ENCODE results near the gene ASTN1.

The ASTN1 gene

GRCh38 chr1:177142791-177143271 is 21.7 kb downstream of the ASTN1 start:
- ChIA-PET POLR2A (no interaction called here), CTCF (no interaction called here)
- no peak for DNase-seq (ENCODE audit: extremely low spot score)
- TF ChIP-seq PKNOX1 (IDR thresholded peaks at IDR 0.05): peak; percentile 92
- no peak for TF ChIP-seq LEF1 (IDR thresholded peaks at IDR 0.05; ENCODE audit: borderline replicate concordance)
- TF ChIP-seq ZNF384 (IDR thresholded peaks at IDR 0.05): peak; percentile 33; the same call in 1 of the 2 replicates

DNA sequence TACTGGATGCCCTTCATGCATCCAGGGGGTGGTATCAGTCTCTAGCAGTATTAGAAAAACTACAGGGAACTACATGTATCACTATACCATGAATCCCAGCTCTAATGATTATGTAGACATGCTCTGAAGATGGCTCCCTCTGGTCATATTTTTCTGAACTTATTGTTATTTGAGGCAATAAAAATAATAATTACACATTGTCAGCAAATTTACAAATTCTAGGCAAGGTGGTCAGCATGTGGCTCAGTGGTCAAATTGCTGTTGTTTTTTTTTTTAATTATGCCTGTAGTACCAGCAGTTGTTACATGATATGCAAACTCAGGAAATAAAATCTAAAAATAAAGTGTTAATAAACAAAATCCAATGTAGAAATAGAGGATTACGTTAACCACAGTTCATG is 22.5 kb downstream of the ASTN1 start:
- CTCF ChIA-PET: no interaction called here
- no peak for TF ChIP-seq L3MBTL2 (conservative IDR thresholded peaks at IDR 0.05)
- TF ChIP-seq TARDBP (IDR thresholded peaks at IDR 0.05): no peak
- TF ChIP-seq ZNF384 (IDR thresholded peaks at IDR 0.05): no peak
- TF ChIP-seq SP1 (IDR thresholded peaks at IDR 0.05): no peak
- TF ChIP-seq CTBP1 (IDR thresholded peaks at IDR 0.05; ENCODE audit: borderline replicate concordance): no peak
- TF ChIP-seq FOXM1 (IDR thresholded peaks at IDR 0.05; ENCODE audit: borderline replicate concordance): no peak
- no peak for TF ChIP-seq PKNOX1 (IDR thresholded peaks at IDR 0.05)
- TF ChIP-seq NFRKB (IDR thresholded peaks at IDR 0.05): no peak
- no peak for TF ChIP-seq ARNT (IDR thresholded peaks at IDR 0.05)
- TF ChIP-seq ELF4 (IDR thresholded peaks at IDR 0.05): no peak
- no peak for TF ChIP-seq HDGF (IDR thresholded peaks at IDR 0.05; ENCODE audit: borderline replicate concordance)
- no peak for TF ChIP-seq FOXA1 (IDR thresholded peaks at IDR 0.05)
- no peak for TF ChIP-seq LEF1 (IDR thresholded peaks at IDR 0.05; ENCODE audit: borderline replicate concordance)
- DNase-seq (ENCODE audit: extremely low spot score): no peak
- POLR2A ChIA-PET: no interaction called here

DNA sequence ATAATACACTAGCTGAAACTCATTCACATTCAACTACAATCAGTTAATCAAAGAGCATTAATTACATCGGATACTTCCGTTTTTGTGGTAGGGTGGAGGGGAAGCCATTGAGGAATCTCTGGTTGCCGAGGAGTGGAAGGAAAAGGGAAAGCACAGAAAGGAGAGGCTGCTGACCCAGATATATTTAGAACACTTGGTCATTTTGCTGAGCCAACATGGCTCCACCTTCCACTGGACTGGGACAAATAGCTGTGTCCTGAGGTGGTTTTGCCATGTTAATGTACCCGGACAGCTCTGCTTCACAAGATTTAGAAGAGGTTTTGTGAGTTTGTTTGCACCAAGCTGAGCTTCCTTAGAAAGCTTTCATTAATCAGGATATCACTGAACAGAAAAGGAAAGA is 26.2 kb downstream of the ASTN1 start:
- TF ChIP-seq TARDBP (IDR thresholded peaks at IDR 0.05) (no peak), FOXM1 (IDR thresholded peaks at IDR 0.05; ENCODE audit: borderline replicate concordance) (no peak), CTBP1 (IDR thresholded peaks at IDR 0.05; ENCODE audit: borderline replicate concordance) (no peak), HDGF (IDR thresholded peaks at IDR 0.05; ENCODE audit: borderline replicate concordance) (no peak), LEF1 (IDR thresholded peaks at IDR 0.05; ENCODE audit: borderline replicate concordance) (no peak), FOXK2 (IDR thresholded peaks at IDR 0.05) (no peak)
- DNase-seq (ENCODE audit: extremely low spot score): no peak
- ChIA-PET CTCF (no interaction called here), POLR2A (no interaction called here)

DNA sequence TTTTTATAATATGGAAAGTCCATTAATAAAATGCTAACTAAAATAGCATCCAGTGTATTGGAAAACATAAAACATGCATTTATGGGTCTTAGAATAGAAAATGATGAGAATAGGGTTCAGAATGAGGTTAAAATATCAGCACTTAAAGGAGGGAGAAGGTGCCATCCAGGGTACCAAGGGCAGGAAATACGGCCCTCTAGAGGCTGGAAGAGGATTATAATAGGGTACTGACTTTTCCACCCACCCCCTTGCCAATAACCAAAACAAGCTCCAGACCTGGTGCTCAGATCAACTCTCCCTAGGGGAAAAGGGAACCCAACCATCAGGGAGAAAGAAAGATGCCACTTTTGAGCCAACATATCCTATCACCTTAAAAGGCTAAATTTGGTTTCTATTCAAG is 26.7 kb downstream of the ASTN1 start:
- CTCF ChIA-PET: no interaction called here
- no peak for DNase-seq (ENCODE audit: extremely low spot score)
- no peak for TF ChIP-seq FOXA1 (IDR thresholded peaks at IDR 0.05)
- TF ChIP-seq BHLHE40 (IDR thresholded peaks at IDR 0.05; ENCODE audit: borderline replicate concordance): no peak
- POLR2A ChIA-PET: no interaction called here

DNA sequence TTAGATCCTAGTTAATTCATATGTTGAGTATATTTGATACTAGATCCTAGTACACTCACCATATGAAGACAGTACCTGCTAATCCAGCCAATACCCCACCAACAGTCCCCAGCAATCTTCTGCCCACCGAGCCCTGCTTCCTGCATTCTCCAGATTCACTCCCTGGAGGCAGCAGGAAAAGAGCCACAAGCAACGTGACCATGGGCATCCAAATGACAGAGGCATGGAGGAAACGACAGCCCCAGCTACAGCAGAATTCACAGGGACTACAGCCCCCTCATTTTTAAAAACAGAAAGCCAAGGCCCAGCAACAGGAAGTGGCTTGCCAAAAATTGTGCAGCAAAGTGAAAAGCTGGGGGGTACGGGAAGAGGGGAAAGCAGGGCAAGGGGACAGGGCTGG is 29.3 kb downstream of the ASTN1 start:
- CTCF ChIA-PET: interaction anchor here (0.9 kb wide), 1 partner anchor 123 kb away, joined by 3 read pairs; no protein-coding TSS in a partner anchor
- POLR2A ChIA-PET: no interaction called here
- no peak for DNase-seq (ENCODE audit: extremely low spot score)
- TF ChIP-seq SUZ12 (IDR thresholded peaks at IDR 0.05) (no peak), FOXK2 (IDR thresholded peaks at IDR 0.05) (no peak), NFRKB (IDR thresholded peaks at IDR 0.05) (no peak), TARDBP (IDR thresholded peaks at IDR 0.05) (no peak)

DNA sequence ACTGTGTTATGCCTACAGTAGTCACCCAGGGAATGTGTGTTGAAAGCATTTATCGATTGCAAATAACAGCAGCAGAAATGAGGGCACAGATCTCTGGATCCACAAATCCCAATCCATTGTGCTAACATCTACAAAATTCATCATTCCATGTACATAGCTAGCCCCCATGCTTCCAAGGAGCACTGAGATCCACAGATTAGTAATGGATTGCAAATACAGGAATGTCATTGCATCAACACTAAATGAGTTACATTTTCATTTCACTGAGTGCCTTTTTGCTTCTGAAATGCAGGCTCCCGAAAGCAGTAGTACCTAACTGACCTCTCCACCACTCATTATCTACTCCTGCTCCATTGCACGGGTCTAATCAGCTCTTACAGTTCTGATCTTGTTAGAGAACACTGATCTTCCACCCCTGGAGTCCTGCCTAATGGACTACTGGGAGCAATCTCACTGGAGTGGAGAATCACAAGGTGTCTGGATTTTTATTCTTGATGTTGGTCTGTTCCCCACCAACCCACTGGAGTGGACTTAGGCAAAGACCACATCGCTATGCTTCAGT is 30.5 kb downstream of the ASTN1 start:
- no peak for DNase-seq (ENCODE audit: extremely low spot score)
- ChIA-PET CTCF (no interaction called here), POLR2A (no interaction called here)
- no peak for TF ChIP-seq BHLHE40 (IDR thresholded peaks at IDR 0.05; ENCODE audit: borderline replicate concordance)
- no peak for TF ChIP-seq NFRKB (IDR thresholded peaks at IDR 0.05)
- TF ChIP-seq ELF4 (IDR thresholded peaks at IDR 0.05): no peak
- TF ChIP-seq SP1 (IDR thresholded peaks at IDR 0.05): no peak
- no peak for TF ChIP-seq SUZ12 (IDR thresholded peaks at IDR 0.05)
- no peak for TF ChIP-seq ZNF384 (IDR thresholded peaks at IDR 0.05)
- TF ChIP-seq FOXM1 (IDR thresholded peaks at IDR 0.05; ENCODE audit: borderline replicate concordance): no peak
- no peak for TF ChIP-seq HDGF (IDR thresholded peaks at IDR 0.05; ENCODE audit: borderline replicate concordance)
- no peak for TF ChIP-seq LEF1 (IDR thresholded peaks at IDR 0.05; ENCODE audit: borderline replicate concordance)
- TF ChIP-seq FOXA1 (IDR thresholded peaks at IDR 0.05): no peak
- TF ChIP-seq CTBP1 (IDR thresholded peaks at IDR 0.05; ENCODE audit: borderline replicate concordance): no peak

DNA sequence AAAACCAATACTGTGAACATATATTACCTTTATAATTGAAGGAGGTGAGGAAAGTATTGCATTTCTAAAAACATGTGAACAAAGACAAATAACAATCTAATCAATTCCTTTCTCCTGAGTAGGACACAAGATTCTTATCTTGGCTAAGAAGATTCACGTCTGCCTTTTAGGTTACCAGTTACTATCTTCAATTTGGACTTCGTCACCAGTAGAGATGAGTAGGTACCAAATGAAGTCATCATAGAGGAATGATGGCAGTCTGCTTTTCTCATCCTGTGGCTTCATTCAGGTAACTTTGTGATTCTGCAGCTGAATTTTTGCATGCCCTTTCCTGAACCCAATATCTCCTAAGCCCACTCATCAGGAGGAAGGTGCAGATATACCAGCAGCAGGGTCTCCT is 32.4 kb downstream of the ASTN1 start:
- CTCF ChIA-PET: no interaction called here
- no peak for DNase-seq (ENCODE audit: extremely low spot score)
- TF ChIP-seq PKNOX1 (IDR thresholded peaks at IDR 0.05): no peak
- TF ChIP-seq LEF1 (IDR thresholded peaks at IDR 0.05; ENCODE audit: borderline replicate concordance): no peak
- TF ChIP-seq FOXA1 (IDR thresholded peaks at IDR 0.05): no peak
- TF ChIP-seq ELF4 (IDR thresholded peaks at IDR 0.05): no peak
- no peak for TF ChIP-seq CTBP1 (IDR thresholded peaks at IDR 0.05; ENCODE audit: borderline replicate concordance)
- no peak for TF ChIP-seq SP1 (IDR thresholded peaks at IDR 0.05)
- TF ChIP-seq HDGF (IDR thresholded peaks at IDR 0.05; ENCODE audit: borderline replicate concordance): no peak
- no peak for TF ChIP-seq L3MBTL2 (conservative IDR thresholded peaks at IDR 0.05)
- TF ChIP-seq NFRKB (IDR thresholded peaks at IDR 0.05): no peak
- no peak for TF ChIP-seq FOXK2 (IDR thresholded peaks at IDR 0.05)
- TF ChIP-seq SUZ12 (IDR thresholded peaks at IDR 0.05): no peak
- no peak for TF ChIP-seq FOXM1 (IDR thresholded peaks at IDR 0.05; ENCODE audit: borderline replicate concordance)
- TF ChIP-seq TARDBP (IDR thresholded peaks at IDR 0.05): no peak
- TF ChIP-seq BHLHE40 (IDR thresholded peaks at IDR 0.05; ENCODE audit: borderline replicate concordance): no peak
- no peak for TF ChIP-seq ARNT (IDR thresholded peaks at IDR 0.05)
- no peak for TF ChIP-seq ZNF384 (IDR thresholded peaks at IDR 0.05)
- POLR2A ChIA-PET: no interaction called here

Data from HEK293T (cell line).